ENCODE results near the gene RTL5.

GRCh38 chrX:72180539-72180938, 48.8 kb upstream of the RTL5 start:
- TF ChIP-seq, protein P1, sequence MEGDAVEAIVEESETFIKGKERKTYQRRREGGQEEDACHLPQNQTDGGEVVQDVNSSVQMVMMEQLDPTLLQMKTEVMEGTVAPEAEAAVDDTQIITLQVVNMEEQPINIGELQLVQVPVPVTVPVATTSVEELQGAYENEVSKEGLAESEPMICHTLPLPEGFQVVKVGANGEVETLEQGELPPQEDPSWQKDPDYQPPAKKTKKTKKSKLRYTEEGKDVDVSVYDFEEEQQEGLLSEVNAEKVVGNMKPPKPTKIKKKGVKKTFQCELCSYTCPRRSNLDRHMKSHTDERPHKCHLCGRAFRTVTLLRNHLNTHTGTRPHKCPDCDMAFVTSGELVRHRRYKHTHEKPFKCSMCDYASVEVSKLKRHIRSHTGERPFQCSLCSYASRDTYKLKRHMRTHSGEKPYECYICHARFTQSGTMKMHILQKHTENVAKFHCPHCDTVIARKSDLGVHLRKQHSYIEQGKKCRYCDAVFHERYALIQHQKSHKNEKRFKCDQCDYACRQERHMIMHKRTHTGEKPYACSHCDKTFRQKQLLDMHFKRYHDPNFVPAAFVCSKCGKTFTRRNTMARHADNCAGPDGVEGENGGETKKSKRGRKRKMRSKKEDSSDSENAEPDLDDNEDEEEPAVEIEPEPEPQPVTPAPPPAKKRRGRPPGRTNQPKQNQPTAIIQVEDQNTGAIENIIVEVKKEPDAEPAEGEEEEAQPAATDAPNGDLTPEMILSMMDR (conservative IDR thresholded peaks at IDR 0.05): no peak
- no peak for TF ChIP-seq ZFX (IDR thresholded peaks at IDR 0.05)

Measured in C4-2B (cell line).